Activated CD8-positive, alpha-beta memory T cell treated with anti-CD3 and anti-CD28 coated beads for 48 hours (primary cell): ENCODE data around the gene KCND2.
"Not testable (repeated sequence)": the region's sequence is repeated elsewhere in the genome, so short reads cannot be mapped to it uniquely, and the experiment has no call there.

Experiments used
- DNase-seq, 3 experiments: peaks; one replicate each; pipeline ENCODE4 v3.0.0-alpha.2; 2020; ENCODE audit warnings: low read depth in 2 of 3, low spot score in 2 of 3

The KCND2 gene

DNA sequence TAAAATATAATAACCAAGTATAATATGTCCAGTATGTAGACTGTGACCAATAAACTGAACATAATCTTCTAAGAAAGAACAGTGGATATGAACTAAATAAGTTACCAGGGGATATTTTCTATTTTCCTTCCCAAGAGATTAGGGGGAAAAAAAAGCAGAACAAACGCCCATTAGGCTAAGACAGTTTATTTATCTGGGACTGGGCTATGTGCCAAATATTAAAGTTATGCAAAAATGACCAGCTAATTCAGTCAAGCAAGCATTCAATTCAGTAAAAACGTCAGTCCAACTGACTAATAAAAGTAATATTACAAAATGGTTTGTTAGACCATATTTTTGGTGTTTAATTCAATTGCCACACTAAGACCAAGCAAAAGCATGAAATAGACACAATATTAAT is 462.8 kb downstream of the KCND2 start:
- DNase-seq, result no peak

DNA sequence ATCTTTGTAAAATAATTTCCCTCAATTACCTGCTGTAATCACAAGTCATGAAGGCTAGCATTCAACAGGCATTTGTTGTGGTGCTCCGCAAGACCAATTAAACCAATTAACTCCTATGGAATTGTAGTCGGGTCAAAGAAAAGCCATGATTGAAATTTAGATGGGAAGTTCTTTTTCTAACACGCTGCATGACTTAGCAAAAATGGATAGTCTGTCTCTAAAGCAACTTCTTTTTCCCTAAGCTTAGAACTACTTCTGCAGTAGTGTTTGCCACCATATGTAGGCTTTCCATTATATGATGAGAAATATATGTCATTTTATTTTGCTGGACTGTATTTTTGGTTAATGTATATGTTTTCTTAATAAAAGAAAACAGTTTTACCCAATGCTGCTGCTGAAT is 465.8 kb downstream of the KCND2 start:
- no peak for DNase-seq

DNA sequence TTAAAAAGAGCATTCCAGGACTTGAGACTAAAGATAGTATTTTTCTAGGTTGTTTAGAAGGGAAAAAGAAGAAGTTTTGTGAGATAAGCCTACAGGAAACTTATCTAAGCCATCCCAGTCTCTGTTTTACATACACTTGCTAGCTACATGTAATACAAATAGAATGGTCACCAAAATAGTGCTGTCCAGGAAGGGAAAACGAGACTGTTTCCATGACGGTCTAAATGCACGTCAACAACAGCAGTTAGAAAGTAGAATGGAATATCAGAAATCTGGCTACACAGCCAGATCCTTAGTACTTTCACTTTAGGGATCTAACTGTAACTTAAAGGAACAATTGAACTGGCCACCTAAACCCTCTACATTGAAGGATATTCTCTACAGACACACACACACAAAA is 467.4 kb downstream of the KCND2 start:
- DNase-seq, result no peak

DNA sequence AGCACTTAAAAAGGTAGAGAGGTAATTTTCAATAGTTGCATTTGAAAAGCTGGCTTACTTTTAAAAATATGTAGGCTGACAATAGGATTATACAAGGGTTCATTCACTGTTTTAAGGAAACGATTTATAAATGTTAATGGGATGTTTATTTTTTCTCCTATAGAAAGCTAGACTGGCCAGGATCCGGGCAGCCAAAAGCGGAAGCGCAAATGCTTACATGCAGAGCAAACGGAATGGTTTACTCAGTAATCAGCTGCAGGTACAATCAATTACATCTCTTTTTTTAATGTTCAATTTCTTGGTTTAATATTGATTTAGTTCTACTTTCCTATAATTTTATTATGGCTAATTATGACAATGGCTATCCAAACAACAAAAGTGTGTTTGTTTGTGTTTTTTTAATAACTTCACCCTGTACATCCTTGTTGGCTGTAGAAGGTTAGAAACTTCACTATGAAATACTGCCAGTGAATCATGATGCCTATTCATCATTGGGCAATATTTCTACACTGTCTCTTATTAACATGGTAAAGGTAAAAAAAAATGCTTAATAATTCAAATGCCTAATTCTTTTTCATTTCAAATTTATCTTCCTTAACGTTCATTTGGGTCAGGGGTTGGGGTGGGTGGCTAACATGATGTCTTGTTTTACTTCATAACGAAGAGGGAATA is 468.5 kb downstream of the KCND2 start:
- no peak for DNase-seq

DNA sequence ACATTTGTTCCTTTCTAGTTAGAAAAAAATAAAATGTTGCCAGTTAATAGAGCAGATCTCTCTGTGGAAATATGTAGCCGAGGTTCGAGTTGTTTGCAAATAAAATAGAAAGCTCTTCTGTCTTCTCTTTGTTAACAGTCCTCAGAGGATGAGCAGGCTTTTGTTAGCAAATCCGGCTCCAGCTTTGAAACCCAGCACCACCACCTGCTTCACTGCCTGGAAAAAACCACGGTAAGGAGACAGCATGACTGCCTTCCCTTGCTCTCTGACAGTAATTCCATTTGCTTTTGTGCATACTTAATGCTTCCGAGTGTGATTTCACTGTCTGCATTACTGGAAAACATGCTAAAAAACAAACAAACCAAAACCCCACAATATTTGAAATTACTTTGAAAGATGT is 469.4 kb downstream of the KCND2 start:
- DNase-seq, result no peak

DNA sequence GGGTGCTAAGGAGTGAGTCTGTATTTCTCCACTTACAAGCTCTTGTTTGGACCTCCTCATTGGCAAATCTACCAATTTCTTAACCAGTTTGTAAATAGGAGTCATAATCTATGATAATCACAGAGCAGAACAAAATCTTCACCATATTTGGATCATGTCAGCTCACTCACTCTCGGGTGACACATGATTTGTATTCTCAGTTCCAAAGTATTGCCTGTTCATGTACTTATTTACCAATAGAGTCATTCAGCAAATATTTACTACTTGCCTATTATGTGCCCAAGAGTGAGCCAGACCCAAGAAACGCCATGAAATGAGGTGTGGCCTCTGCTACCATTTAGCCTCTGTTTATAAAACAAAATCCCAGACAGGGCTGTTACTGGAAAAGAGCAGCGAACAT is 470.2 kb downstream of the KCND2 start:
- DNase-seq, result no peak

DNA sequence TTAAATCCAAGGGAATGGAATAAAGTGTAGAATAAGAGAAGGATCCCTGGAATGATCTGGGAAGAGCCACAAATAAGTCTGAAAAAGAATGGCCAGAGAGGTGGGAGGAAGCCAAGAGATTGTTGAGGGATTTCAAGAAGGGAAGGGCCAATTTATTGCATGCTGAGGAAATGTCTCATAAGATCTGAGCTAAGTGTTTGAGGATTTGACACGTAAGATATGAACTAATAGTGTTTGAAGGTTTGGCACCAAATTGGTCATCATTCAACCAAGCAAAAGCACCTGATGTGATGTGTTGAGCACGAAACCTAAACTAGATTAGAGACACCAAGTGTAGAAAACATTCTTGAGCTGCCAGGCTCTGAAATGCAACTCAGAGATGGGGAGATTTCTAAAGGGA is 487.1 kb downstream of the KCND2 start:
- no peak for DNase-seq

DNA sequence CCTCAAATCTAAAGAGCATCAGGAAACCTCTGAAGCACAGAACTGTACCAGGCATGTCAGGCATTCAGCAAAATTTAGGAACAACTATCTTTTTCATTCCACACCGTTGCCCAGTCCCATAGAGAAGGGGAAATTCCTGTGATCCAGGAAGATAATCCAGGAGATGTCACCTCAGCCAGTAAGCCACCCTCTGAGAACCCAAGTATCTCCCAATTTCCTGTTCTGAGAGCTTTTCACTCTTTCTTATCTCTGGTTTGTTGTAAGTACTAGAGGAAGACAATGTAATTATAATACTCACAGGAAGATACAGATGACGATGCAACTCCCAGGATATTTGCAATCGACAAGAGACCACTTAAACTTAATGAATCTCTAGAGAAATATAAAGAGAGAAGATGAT is 487.9 kb downstream of the KCND2 start:
- no peak for DNase-seq

DNA sequence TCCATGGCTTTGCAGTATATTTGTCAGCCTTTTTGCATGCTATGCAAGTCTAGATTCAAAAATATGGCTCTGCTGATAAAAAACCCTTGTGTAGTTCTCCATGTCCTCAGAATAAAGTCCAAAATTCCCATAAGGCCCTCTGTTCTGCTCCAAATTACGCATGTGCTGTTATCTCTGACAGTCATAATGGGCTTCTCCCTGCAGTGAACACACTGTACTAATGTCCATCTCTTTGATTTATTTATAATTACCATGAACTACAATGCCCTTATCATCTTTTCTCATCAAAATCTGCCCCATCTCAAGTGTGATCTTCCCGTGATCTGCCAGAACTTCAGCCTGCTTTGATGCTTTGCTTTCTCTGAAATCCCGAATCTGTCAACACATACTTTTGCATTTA is 497.2 kb downstream of the KCND2 start:
- no peak for DNase-seq

DNA sequence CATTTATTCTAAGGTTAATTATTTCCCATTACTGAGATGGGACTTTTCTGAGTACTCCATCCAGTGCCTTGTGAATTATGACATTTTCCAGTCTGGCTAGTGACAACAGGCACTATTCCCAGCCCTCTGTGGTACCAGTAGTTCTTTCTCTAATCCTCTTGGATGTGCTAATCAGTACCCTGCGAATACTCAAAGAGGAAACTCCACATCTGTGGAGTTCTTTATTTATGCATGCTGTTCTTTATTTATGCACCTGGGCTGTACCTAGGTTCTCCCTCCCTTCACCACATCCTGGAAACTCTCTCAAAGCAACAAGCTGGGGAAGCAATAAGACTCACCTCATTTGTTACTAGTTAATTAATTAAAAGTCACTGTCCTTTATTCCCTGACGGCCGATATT is 501.5 kb downstream of the KCND2 start:
- DNase-seq, result no peak

DNA sequence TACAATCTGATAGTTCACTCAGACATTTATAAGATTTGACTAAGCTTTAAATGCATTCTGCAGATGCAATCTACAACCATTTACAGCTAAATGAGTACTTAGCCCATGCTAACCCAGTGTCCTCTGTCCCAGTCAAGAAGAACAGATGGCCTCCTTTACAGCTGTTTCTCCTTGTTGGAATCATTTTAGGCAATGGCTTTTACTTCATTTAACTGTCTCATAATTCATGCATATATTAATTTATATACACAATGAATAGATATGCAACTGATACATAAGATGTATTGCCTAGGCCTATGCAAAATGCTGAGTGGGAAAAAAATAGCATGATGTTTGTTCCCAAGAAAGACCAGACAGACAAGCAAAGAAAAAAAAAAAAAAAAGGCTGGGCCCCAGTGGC is 502.8 kb downstream of the KCND2 start:
- DNase-seq, result no peak

DNA sequence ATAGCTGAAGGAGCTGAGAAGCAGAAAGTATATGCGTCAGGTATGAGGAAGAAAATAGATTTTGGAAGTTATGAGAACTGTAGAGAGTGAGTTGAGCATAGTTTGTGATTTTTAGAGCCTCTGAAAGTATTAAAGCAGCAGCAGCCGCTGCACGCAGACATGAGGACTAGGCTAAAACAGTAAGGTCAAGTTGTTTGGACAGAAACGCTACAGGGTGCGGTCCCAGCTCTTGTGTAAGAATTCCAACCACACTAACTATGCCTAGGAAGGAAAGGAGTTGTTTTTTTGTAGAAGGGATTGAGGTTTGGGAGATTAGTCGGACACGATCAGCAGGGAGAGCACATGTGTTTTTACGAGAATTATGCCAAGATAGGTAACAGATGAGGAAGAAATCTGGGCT is 506.1 kb downstream of the KCND2 start:
- DNase-seq, result not testable (repeated sequence)

DNA sequence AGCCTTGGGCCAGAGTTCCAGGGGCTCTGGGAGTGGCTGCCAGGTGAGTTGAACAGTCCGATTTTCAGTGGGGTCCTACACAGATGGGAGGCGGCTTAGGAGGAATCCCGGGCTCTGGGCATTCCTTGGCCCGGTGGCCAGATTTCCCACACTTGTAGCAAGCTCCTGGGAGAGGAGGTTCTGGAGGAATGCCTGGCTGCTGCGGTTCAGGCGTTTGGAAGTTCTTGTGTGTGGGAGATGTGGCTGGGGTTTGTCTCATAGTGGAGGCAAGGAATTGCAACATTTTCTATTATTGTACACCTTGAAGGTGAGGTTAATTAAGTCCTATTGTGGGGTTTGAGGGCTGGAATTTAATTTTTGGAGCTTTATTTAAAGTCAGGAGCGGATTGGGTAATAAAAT is 507.5 kb downstream of the KCND2 start:
- DNase-seq, result not testable (repeated sequence)

DNA sequence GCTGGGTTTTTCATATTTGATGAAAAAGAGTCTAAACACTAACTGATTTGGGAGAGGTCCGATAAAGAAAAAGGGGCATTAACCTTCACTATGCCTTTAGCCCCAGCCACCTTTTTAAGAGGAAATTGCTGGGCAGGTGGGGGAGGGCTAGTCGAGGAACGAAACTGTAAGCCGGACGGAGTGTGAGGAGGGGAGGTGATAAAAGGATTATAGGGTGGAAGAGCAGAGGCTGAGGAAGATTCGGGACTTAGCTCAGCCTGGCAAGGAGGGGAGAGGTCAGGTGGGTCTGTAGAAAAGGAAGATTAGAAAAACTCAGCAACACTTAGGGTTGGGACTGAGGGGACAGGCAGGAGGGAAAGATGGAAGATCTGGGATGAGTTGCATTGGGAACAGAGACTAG is 508.0 kb downstream of the KCND2 start:
- no peak for DNase-seq

DNA sequence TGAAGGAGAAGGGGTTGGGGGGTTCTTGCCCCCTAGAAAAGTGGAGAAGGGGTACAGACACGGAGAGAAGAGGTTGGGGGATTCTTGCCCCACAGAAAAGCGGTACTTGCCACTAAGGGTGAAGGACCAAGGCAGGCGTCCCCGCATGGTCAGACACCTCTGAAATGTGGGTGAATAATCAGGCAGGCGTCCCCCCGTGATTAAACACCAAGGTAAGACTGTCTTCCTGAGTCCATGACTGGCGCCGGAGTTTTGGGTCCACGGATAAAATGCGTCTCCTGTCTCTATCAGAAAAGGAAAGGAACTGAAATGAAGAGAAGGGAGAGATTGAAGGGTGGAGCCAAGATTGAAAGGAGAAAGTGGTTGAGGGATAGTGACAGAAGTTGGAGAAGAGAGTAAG is 508.9 kb downstream of the KCND2 start:
- DNase-seq, result not testable (repeated sequence)

DNA sequence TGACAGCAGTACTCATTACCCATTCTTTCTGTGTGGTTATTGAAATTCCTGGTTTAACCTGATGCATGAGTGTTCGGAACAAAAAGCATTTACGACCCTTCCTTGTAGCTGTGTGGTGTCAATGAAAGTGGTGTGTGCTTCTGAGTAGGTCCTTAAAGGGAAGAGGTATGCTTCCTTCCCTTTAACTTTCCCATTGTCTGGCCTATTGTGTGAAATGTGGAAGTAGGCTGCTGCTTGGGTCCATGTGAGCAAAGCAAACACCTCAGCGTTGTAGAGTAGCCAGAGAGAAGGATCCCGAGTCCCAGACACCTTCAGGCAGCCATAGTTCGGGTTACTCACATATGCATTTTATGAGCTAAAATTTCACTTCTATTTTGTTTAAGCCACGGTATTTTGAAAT is 510.3 kb downstream of the KCND2 start:
- no peak for DNase-seq

DNA sequence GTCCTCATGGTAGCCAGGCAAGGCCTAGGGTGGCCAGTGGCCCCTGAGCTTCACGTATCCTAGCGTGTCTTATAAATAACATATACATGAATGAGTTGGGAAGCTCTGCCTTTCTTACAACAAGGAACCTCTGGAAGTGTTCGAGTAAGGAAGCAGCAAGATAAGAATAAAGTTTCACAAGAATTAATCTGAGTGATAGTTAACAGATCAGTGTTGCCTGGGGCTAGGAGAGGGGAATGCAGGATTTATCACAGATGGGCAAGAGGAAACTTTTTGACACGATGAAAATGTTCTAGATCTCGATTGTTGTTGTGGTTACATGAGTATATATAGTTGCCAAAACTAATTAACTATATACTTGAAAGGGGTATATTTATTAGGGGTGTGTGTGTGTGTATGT is 510.7 kb downstream of the KCND2 start:
- DNase-seq, result no peak

DNA sequence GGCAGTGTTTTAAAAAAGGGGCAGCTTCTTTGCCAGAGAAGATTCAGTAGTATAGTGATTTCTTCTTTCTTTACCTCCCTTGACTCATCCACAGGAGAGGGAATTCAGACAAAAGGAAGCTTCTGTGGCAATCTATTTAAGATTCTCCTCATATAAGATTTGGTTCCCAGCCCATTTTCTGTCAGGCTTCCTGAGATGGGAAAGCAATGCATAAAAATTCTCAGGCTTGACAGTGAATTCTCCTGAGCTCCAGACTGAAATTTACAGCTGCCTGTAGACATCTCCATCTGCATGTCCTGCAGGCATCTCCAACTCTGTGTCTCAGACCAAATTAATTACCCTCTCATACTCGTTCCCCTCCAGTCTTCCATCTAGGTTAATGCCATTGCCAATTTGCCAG is 512.1 kb downstream of the KCND2 start:
- no peak for DNase-seq

DNA sequence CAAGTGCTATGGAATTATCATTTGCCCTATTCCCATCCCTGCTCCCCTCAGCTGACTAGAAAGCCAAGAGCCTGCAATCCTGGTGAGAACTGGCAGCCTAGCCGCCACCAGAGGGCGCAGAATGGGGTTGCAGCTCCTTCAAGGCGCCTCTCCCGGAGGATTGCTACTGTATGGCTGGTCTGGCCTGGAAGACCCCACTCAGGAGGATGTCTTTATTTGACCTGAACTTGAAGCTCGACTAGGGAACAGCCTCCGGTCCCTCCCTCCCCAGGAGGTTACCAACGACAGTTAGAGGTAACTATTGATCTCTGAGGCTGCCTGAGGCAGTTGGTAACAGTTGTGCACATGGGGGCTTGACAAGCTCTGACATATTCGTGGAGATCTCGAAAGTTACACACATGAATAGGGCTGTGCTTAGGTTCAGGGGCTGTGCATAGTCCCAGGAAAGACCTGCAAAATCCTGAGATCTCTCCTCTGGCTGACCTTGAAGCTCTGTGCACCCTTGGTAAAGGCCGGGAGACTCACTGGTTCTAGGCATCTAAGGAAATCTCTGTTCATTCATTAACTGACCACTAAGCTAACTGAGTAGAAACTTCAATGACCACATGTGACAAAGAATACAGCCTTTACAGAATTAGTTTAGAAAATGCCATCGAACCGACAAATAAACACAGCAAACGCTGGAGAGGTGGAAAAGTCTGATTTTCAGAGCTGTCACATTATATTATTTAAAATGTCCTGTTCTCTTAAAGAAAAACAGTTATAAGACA is 519.3 kb downstream of the KCND2 start:
- peak; percentile 18 to 45 (median 33) for DNase-seq

DNA sequence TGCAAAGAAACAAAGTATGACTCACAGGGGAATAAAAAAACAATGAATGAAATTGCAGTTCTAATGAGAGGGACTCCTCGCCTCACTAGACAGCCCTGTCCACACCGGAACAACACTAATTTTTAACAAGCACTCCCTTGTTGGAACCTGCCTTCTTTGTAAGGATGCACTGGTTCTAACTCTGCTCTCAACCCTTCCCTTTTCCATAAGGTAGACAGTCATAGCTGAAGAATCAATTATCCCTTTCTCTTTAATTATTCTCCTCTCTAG is 519.8 kb downstream of the KCND2 start:
- DNase-seq, result no peak

DNA sequence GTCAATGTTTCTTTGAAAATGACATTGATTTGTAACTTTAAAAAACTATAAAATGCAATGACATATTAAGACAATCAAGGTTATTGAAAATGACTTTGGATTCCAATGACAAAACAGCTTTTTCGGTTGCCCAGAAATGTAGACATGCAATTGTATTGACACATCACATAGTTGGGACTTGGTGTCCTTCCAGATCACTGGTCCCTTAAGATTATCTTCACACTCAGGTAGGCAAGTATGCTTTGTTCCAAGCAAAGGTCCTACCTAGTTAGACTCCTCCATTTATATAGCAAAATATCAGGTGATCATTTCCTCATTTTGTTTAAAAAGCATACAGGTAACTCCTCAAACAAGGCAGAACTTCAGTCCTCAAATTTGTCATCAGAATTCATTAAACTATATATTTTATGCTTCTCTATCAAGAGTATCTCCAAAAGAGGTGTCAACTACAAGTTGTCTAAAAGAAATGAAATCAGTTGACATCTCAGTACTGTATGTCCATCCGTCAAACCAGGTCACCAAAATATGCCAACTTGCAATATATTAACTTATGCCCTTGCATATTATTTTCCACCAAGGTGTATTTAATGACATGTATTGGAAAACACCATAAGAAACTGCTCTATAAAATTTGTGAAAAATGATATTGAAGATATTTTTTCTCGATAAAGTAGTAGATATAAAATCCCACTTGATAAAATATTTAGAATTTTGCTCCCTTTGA is 520.4 kb downstream of the KCND2 start:
- DNase-seq, result no peak

DNA sequence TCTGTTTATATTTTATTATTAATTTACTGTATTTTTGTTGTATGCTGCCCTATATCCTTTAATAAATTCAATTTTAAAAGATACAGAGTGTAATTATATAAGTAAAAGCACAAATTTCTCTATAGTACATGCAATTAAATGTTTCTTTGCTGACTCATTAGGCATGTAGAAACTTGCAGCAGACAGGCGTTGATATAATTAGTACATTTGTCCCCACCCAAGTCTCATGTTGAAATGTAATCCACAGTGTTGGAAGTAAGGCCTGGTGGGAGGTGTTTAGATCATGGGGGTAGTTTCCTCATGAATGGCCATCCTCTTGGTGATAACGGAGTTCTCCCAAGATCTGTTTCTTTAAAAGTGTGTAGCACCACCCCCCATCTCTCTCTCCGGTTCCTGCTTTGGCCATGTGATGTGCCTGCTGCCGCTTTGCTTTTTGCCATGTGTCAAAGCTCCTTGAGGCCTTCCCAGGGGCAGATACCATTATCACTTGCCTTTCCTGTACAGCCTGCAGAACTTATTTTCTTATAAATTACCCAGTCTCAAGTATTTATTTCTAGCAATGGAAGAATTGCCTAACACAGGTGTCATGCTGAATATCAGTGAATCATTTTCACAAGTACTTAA is 521.2 kb downstream of the KCND2 start:
- no peak for DNase-seq
